Neural crest cell (in vitro differentiated cells): ENCODE measurements around the gene RAB44. TPM values are rescaled to one million over a fixed set of nuclear protein-coding genes. Genes with fewer than 3 reads are reported as not detected.

Experiments used
- DNase-seq: peaks from one replicate; pipeline ENCODE4 v3.0.0; 2021; ENCODE audit warnings: low read depth, mixed read lengths, low spot score
- H3K27ac Mint-ChIP-seq: one replicate; pipeline ENCODE4 v1.8.0; 2021; ENCODE audit warnings: mild to moderate bottlenecking, mixed read lengths; ENCODE audit not compliant: unreplicated experiment
- H3K27me3 Mint-ChIP-seq: 2 replicates; pipeline ENCODE4 v1.8.0; 2021; ENCODE audit warnings: low read depth, mild to moderate bottlenecking, mixed read lengths
- H3K36me3 Mint-ChIP-seq: 2 replicates; pipeline ENCODE4 v1.8.0; 2021; ENCODE audit warnings: low read depth, mild to moderate bottlenecking, mixed read lengths
- H3K4me1 Mint-ChIP-seq: 2 replicates; pipeline ENCODE4 v1.8.0; 2021; ENCODE audit warnings: mixed read lengths
- H3K4me3 Mint-ChIP-seq: one replicate; pipeline ENCODE4 v1.8.0; 2021; ENCODE audit warnings: mild to moderate bottlenecking, mixed read lengths
- H3K9me3 Mint-ChIP-seq: 2 replicates; pipeline ENCODE4 v1.8.0; 2021; ENCODE audit warnings: mixed read lengths
- total RNA-seq: library from RNA; stranded (reverse); gene quantifications from 2 replicates; pipeline ENCODE4 v1.2.1, GENCODE V29; 2021
- TF ChIP-seq, protein P1 (sequence below): fragments of 200-600 bp; sonication (generic); conservative IDR thresholded peaks from 2 replicates; pipeline ENCODE4 v1.5.0; 2021; ENCODE audit warnings: antibody characterized with exemption, mild to moderate bottlenecking

Gene RAB44
- total RNA-seq, 1 donor from 2014 or later: not detected

DNA sequence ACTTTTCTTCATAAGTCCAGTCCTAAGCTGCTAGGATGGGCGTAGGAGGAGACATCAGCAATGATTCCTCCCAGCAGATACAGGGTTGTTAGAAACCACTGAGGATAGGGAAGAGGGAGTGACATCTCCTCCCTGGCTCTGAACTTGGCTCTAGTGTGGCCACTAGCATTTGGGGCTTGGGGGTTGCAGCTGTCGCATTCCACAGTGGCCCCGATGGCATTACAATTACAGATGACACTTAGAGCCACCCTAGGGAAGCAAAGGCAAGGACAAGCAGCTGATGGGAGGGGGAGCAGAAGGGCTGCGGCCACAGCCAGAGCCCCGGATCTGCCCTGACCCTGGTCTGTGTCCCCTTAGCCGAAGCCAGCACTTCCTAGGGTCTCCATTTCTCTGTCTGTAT, 28.6 kb upstream of the RAB44 start:
- Mint-ChIP-seq H3K27ac (no peak overlapping the region), H3K36me3 (no peaks in the 10 kb centered on the region), H3K9me3 (no peaks in the 10 kb centered on the region), H3K27me3 (no peaks in the 10 kb centered on the region), H3K4me3 (no peak overlapping the region), H3K4me1 (peaks cover 25% of the 10 kb centered on the region)
- no peak for DNase-seq
- TF ChIP-seq, protein P1, sequence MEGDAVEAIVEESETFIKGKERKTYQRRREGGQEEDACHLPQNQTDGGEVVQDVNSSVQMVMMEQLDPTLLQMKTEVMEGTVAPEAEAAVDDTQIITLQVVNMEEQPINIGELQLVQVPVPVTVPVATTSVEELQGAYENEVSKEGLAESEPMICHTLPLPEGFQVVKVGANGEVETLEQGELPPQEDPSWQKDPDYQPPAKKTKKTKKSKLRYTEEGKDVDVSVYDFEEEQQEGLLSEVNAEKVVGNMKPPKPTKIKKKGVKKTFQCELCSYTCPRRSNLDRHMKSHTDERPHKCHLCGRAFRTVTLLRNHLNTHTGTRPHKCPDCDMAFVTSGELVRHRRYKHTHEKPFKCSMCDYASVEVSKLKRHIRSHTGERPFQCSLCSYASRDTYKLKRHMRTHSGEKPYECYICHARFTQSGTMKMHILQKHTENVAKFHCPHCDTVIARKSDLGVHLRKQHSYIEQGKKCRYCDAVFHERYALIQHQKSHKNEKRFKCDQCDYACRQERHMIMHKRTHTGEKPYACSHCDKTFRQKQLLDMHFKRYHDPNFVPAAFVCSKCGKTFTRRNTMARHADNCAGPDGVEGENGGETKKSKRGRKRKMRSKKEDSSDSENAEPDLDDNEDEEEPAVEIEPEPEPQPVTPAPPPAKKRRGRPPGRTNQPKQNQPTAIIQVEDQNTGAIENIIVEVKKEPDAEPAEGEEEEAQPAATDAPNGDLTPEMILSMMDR: no peak

DNA sequence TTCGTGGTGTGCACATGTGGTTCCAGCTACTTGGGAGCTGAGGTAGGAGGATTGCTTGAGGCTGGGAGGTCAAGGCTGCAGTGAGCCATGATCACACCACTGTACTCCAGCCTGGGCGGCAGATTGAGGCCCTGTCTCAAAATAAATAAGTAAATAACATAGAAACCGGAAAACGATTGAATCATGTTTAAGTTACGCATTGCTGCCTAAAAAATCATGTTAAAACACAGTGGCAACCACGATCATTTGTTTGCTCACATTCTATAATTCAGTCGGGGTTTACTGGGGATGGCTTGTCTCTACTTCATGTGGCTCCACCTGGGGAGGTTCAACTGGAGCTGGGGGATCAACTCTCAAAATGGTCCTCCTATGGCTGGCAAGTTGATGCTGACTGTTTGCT, 27.4 kb upstream of the RAB44 start:
- H3K36me3 Mint-ChIP-seq: no peaks in the 10 kb centered on the region
- DNase-seq: no peak
- H3K9me3 Mint-ChIP-seq: no peaks in the 10 kb centered on the region
- no peaks in the 10 kb centered on the region for H3K27me3 Mint-ChIP-seq
- TF ChIP-seq, protein P1: no peak
- no peak overlapping the region for H3K27ac Mint-ChIP-seq
- H3K4me1 Mint-ChIP-seq: peaks cover 25% of the 10 kb centered on the region
- no peak overlapping the region for H3K4me3 Mint-ChIP-seq

DNA sequence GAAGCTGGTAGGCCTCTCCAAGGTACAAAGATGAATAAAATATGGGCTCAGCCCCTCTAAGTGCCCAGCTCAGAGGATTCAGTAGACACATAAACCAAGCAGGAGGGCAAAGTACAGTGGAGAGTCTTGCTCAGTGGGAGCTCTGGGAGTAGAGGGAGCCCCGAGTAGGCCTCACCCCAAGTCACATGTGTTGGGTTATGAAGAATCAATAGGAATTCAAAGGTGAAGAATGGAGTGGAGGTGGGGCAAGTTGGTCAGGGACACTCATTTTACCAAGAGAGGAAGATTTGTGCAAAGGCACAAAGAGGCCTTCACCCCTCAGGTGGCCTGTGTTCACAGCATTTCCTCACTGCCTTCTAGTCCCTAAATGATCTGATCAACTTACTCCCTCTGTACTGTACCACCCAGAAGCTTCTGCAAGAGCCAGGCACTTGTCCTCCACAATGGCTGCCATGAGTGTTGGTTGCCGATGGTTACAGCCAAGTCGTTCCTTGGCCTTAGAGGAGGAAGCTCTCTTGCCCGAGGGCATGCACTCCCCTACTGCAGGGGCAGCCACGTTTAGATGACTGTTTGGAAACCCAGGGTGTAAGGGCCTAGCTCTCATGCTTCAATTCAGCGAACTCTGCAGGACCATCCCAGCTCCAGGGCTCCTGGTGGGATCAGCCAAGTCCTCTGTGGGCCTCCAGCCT, 25.8 kb upstream of the RAB44 start:
- TF ChIP-seq, protein P1: no peak
- DNase-seq: no peak
- Mint-ChIP-seq H3K27ac (no peak overlapping the region), H3K4me3 (no peak overlapping the region), H3K4me1 (peaks cover 27% of the 10 kb centered on the region), H3K27me3 (no peaks in the 10 kb centered on the region), H3K36me3 (no peaks in the 10 kb centered on the region), H3K9me3 (no peaks in the 10 kb centered on the region)

DNA sequence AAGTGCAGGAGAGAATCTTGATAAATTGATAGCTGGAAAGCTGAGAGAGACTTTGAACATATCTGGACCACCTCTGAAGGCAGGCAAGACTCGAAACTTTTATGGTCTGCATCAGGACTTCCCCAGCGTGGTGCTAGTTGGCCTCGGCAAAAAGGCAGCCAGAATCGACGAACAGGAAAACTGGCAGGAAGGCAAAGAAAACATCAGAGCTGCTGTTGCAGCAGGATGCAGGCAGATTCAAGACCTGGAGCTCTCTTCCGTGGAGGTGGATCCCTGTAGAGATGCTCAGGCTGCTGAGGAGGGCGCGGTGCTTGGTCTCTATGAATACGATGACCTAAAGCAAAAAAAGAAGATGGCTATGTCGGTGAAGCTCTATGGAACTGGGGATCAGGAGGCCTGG, 23.7 kb upstream of the RAB44 start:
- no peak overlapping the region for H3K4me3 Mint-ChIP-seq
- no peak for DNase-seq
- H3K36me3 Mint-ChIP-seq: no peaks in the 10 kb centered on the region
- H3K4me1 Mint-ChIP-seq: peaks cover 31% of the 10 kb centered on the region
- H3K27me3 Mint-ChIP-seq: peaks cover 19% of the 10 kb centered on the region
- TF ChIP-seq, protein P1: no peak
- no peaks in the 10 kb centered on the region for H3K9me3 Mint-ChIP-seq
- H3K27ac Mint-ChIP-seq: no peak overlapping the region

DNA sequence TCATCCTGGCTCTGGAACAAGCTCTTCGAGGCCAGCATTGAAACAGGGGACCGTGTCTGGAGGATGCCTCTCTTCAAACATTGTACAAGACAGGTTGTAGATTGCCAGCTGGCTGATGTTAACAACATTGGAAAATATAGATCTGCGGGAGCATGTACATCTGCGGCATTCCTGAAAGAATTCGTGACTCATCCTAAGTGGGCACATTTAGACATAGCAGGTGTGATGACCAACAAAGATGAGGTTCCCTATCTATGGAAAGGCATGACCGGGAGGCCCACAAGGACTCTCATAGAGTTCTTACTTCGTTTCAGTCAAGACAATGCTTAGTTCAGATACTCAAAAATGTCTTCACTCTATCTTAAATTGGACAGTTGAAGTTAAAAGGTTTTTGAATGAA, 22.7 kb upstream of the RAB44 start:
- TF ChIP-seq, protein P1: no peak
- Mint-ChIP-seq H3K27me3 (peaks cover 25% of the 10 kb centered on the region), H3K4me3 (no peak overlapping the region), H3K9me3 (no peaks in the 10 kb centered on the region), H3K27ac (no peak overlapping the region), H3K4me1 (peaks cover 34% of the 10 kb centered on the region), H3K36me3 (no peaks in the 10 kb centered on the region)
- DNase-seq: no peak
